ENCODE measurements around the gene ADCK2. TPM values are rescaled to one million over a fixed set of nuclear protein-coding genes. Genes with fewer than 3 reads are reported as not detected.
"Not testable (repeated sequence)": the region's sequence is repeated elsewhere in the genome, so short reads cannot be mapped to it uniquely, and the experiment has no call there.

The ADCK2 gene
- total RNA-seq, 1 donor from 2014 or later = 40.9 TPM

DNA sequence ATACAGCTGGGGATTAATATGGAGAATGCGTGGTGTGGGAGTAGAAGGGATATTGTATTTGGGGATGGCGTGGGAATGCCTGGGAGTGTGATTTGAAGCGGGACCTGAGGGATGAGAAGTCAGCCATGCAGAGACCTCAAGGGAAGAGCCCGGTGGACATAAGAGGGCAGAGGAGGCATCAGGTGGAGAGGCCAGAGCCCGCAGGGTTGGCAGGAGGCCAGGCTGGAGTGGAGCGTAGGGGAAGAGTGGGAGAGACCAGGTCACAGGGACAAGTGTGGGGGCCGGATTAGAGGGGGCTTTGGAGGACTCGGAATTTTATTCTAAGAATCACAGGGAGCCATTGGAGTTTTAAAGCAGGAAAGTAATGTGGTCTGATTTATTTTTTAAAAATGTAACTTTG, 25.7 kb downstream of the ADCK2 start:
- no peak overlapping the region for H3K4me3 ChIP-seq (ENCODE audit: low read depth, low read length)
- no peaks in the 10 kb centered on the region for H3K36me3 ChIP-seq (ENCODE audit: control insufficient read depth, insufficient read depth, low read length)
- H3K27me3 ChIP-seq (ENCODE audit: control insufficient read depth, insufficient read depth, low read length) = no peaks in the 10 kb centered on the region
- no peak for DNase-seq (ENCODE audit: low read depth)
- TF ChIP-seq, protein P1, sequence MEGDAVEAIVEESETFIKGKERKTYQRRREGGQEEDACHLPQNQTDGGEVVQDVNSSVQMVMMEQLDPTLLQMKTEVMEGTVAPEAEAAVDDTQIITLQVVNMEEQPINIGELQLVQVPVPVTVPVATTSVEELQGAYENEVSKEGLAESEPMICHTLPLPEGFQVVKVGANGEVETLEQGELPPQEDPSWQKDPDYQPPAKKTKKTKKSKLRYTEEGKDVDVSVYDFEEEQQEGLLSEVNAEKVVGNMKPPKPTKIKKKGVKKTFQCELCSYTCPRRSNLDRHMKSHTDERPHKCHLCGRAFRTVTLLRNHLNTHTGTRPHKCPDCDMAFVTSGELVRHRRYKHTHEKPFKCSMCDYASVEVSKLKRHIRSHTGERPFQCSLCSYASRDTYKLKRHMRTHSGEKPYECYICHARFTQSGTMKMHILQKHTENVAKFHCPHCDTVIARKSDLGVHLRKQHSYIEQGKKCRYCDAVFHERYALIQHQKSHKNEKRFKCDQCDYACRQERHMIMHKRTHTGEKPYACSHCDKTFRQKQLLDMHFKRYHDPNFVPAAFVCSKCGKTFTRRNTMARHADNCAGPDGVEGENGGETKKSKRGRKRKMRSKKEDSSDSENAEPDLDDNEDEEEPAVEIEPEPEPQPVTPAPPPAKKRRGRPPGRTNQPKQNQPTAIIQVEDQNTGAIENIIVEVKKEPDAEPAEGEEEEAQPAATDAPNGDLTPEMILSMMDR (IDR thresholded peaks at IDR 0.05; ENCODE audit: insufficient read depth, low read length, poor library complexity, severe bottlenecking) = no peak

DNA sequence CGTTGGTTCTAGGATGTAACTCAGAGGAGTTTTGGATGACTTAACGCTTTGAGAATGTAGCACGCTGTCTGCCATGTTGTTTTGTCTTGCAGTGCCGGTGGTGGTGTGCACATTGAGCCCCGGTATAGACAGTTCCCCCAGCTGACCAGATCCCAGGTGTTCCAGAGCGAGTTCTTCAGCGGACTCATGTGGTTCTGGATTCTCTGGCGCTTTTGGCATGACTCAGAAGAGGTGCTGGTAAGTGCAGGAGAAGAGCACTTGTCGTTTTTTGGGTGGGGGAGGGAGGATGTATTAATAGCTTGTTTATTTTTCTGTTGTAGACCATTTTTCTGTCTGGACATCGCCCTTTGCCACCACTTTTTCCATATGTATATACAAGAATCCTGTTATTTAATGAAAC, 30.0 kb downstream of the ADCK2 start:
- Histone ChIP-seq H3K36me3 (ENCODE audit: control insufficient read depth, insufficient read depth, low read length) (no peaks in the 10 kb centered on the region), H3K27me3 (ENCODE audit: control insufficient read depth, insufficient read depth, low read length) (no peaks in the 10 kb centered on the region), H3K4me3 (ENCODE audit: low read depth, low read length) (no peak overlapping the region)
- DNase-seq (ENCODE audit: low read depth) = no peak
- TF ChIP-seq, protein P1 (IDR thresholded peaks at IDR 0.05; ENCODE audit: insufficient read depth, low read length, poor library complexity, severe bottlenecking) = no peak

DNA sequence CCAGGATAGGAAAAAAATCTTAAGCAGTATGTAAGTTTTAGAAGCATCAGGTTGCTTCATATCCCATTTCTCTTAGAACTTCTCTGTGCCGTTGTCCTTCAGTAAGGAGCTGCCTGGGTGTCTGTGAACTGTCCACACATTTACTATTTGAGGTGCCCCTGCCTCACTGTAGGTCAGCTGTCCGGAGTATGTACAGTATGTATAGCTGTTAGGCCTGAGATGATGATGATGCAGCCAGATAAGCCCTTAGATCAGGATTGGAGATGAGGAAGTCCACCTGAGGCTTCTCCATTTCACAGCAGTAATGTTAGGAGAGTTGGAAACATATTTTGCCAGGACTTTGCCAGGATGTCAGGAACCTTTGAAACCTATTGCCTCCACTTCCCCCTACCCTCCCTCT, 31.5 kb downstream of the ADCK2 start:
- H3K36me3 ChIP-seq (ENCODE audit: control insufficient read depth, insufficient read depth, low read length) = no peaks in the 10 kb centered on the region
- H3K4me3 ChIP-seq (ENCODE audit: low read depth, low read length) = no peak overlapping the region
- no peak for DNase-seq (ENCODE audit: low read depth)
- H3K27me3 ChIP-seq (ENCODE audit: control insufficient read depth, insufficient read depth, low read length) = no peaks in the 10 kb centered on the region
- TF ChIP-seq, protein P1 (IDR thresholded peaks at IDR 0.05; ENCODE audit: insufficient read depth, low read length, poor library complexity, severe bottlenecking) = no peak

DNA sequence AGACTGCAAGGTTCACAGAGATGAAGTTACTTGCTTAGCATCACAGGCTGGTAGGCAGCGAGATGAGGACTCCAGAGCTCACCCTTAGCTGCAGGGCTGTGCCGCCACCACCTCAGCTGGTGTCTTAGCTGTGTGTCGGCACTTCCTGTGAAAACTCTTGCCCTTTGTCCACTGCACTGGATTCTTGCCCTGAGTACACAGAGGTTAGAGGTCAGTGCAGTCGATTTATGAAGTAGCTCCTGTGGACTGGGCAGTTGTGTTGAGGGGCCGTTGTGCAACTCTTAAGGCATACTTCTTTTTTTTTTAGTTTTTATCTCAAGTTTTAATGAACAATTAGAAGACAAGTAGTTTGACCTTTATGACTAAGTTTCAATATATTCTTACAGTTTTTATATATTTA, 34.4 kb downstream of the ADCK2 start:
- H3K27me3 ChIP-seq (ENCODE audit: control insufficient read depth, insufficient read depth, low read length) = no peaks in the 10 kb centered on the region
- H3K4me3 ChIP-seq (ENCODE audit: low read depth, low read length) = no peak overlapping the region
- H3K36me3 ChIP-seq (ENCODE audit: control insufficient read depth, insufficient read depth, low read length) = no peaks in the 10 kb centered on the region
- TF ChIP-seq, protein P1 (IDR thresholded peaks at IDR 0.05; ENCODE audit: insufficient read depth, low read length, poor library complexity, severe bottlenecking) = no peak
- no peak for DNase-seq (ENCODE audit: low read depth)

DNA sequence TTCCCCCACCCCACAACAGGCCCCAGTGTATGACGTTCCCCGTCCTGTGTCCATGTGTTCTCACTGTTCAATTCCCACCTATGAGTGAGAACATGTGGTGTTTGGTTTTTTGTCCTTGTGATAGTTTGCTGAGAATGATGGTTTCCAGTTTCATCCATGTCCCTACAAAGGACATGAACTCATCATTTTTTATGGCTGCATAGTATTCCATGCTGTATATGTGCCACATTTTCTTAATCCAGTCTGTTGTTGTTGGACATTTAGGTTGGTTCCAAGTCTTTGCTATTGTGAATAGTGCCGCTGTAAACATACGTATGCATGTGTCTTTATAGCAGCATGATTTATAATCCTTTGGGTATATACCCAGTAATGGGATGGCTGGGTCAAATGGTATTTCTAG, 36.0 kb downstream of the ADCK2 start:
- not testable (repeated sequence) for H3K4me3 ChIP-seq (ENCODE audit: low read depth, low read length); DNase-seq (ENCODE audit: low read depth); H3K36me3 ChIP-seq (ENCODE audit: control insufficient read depth, insufficient read depth, low read length); H3K27me3 ChIP-seq (ENCODE audit: control insufficient read depth, insufficient read depth, low read length)

DNA sequence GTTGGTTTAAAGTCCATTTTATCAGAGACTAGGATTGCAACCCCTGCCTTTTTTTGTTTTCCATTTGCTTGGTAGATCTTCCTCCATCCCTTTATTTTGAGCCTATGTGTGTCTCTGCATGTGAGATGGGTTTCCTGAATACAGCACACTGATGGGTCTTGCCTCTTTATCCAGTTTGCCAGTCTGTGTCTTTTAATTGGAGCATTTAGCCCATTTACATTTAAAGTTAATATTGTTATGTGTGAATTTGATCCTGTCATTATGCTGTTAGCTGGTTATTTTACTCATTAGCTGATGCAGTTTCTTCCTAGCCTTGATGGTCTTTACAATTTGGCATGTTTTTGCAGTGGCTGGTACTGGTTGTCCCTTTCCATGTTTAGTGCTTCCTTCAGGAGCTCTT, 39.6 kb downstream of the ADCK2 start:
- not testable (repeated sequence) for H3K4me3 ChIP-seq (ENCODE audit: low read depth, low read length); H3K36me3 ChIP-seq (ENCODE audit: control insufficient read depth, insufficient read depth, low read length); H3K27me3 ChIP-seq (ENCODE audit: control insufficient read depth, insufficient read depth, low read length); DNase-seq (ENCODE audit: low read depth)

DNA sequence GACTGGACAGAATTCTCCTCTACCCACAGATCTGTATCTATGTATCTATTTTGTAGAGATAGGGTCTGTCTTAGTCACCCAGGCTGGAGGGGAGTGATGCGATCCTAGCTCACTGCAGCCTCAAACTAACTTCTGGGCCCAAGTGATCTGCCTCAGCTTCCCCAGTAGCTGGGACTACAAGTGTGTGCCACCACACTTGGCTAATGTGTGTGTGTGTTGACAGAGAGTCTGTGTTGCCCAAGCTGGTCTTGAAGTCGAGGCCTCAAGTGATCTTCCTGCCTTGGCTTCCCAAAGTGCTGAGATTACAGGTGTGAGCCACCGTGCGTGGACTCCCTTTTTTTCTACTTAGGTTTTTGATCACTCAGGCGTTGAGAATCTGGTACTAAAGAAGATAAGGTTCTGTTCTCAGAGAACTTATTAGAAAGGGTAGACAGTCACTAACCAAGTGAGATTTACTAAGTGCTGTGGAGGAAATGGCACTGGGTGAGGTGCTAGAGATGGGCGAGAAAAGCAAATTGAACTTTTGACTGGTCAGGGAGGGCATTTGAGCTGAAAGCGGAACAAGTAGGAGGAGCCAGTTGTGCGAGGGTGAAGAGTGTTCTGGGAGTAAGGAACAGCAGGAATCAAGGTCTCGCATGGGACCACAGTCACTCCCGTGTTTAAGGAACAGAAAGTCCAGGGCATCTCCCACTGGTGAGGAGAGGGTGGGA, 41.7 kb downstream of the ADCK2 start:
- DNase-seq (ENCODE audit: low read depth) = no peak
- TF ChIP-seq, protein P1 (IDR thresholded peaks at IDR 0.05; ENCODE audit: insufficient read depth, low read length, poor library complexity, severe bottlenecking) = no peak
- Histone ChIP-seq H3K27me3 (ENCODE audit: control insufficient read depth, insufficient read depth, low read length) (no peaks in the 10 kb centered on the region), H3K36me3 (ENCODE audit: control insufficient read depth, insufficient read depth, low read length) (no peaks in the 10 kb centered on the region), H3K4me3 (ENCODE audit: low read depth, low read length) (no peak overlapping the region)

All from kidney epithelial cell (primary cell).